Skin epidermis (tissue), 12 donors: Measurements from ENCODE around the gene QSER1.
"Not testable (repeated sequence)": the region's sequence is repeated elsewhere in the genome, so short reads cannot be mapped to it uniquely, and the experiment has no call there.

ENCODE experiments used
- H3K27ac ChIP-seq, 21 experiments: fragments of 200-600 bp; sonication (generic) in 11 of 21; one replicate each; pipeline ENCODE4 v1.5.0; 2020; ENCODE audit warnings: mild to moderate bottlenecking in 3 of 21, inconsistent platforms in 2 of 21, moderate library complexity in 2 of 21
- H3K4me3 ChIP-seq, 7 experiments: fragments of 200-600 bp; sonication (generic) in 2 of 7; one replicate each; pipeline ENCODE4 v1.5.0; 2020; ENCODE audit warnings: inconsistent platforms in 2 of 7, mild to moderate bottlenecking in 2 of 7, moderate library complexity in 1 of 7

Gene QSER1

DNA sequence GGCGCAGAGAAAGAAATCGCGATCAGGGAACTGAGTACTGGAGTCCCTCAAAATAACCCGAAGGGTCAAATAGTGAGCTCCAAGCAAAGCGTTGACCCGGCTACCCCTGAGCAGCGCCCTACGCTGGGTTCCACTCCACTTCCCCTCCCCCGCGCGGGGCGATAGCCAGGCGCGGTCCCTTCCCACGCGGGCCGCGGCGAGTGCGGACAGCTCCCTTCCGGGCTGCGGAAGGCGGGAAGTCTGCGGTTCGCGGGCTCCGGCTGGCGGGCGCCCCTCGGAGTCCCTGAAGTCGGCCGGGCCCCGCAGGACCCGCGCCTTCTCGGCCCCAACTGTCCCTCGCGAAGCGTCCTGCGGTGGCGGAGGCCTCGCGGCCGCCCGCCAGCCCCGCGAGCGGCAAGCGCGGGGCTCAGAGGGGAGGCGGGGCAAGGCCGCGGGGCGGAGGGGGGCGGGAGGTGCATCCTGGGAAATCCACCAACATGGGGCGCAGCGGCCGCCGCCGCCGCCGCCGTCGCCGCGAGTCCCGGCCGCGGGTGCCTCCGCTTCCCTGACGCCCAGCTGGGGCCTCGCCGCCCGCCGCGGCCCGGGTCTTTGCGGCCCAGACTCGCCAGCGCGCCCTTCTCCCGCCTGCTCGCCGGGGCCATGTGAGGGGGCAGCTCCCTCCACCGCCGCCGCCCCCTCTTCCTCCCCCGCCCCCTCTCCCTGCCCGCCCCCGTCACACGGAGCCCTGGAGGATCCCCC lies at the start of gene QSER1:
Gene QSER1, plus strand, starts transcription at position 457 of the 738 bp plus-strand sequence. CDS start 315 bp downstream, outside the sequence.
- Histone ChIP-seq H3K4me3 (peak within 1 kb of the TSS; percentile 82 to 98 (median 91)), H3K27ac (peak within 1 kb of the TSS; percentile 87 to 99 (median 96))

DNA sequence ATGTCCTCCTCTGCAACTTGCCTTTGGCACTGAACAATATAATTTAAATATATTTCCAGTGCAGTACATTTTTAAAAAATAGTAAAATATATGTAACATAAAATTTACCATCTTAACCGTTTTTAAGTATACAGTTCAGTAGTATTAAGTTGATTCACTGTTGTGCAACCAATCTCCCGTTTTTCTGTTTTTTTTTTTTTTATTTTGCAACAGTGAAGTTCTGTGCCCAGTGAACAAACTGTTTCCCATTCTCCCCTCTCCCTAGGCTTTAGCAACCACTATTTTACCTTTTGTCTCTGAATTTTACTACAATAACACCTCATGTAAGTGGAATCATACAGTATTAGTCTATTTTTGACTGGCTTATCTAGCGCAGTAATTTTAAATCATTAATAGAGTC lies 49.1 kb upstream of the QSER1 start:
- no peak overlapping the region for H3K27ac ChIP-seq
- H3K4me3 ChIP-seq = no peak overlapping the region

DNA sequence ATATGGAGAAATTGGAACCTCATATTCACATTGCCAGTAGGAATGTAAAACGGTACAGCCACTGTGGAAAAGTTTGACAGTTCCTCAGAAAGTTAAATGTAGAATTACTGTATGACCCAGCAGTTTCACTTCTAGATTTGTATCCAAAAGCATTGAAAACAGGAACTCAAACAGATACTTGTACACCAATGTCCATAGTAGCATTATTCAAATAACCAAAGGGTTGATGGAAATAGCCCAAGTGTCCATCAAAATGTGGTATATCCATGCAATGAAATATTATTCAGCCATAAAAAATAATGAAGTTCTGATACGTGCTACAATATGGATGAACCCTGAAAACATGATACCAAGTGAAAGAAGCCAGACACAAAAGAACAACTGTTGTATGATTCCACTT lies 45.1 kb upstream of the QSER1 start:
- Histone ChIP-seq H3K4me3 (no peak overlapping the region), H3K27ac (no peak overlapping the region)

DNA sequence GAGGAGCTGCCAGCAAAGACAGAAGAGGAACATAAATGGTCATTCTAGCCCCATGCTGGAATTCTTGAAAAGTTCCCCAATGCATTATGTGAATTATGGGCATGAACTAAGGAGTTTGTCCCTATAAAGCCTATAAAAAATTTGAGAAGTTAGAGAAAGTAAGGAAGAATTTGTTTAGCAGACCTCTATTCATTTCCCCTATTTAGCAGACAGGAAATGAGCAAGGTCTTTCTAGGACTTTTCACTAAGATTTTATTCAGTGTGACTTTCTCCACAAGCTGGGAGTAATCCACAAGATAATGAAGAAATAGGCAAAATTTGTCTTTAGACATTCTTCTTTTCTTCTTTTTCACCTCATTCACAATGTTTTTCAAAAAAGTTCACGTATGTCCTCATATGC lies 42.9 kb upstream of the QSER1 start:
- Histone ChIP-seq H3K4me3 (no peak overlapping the region), H3K27ac (no peak overlapping the region)

DNA sequence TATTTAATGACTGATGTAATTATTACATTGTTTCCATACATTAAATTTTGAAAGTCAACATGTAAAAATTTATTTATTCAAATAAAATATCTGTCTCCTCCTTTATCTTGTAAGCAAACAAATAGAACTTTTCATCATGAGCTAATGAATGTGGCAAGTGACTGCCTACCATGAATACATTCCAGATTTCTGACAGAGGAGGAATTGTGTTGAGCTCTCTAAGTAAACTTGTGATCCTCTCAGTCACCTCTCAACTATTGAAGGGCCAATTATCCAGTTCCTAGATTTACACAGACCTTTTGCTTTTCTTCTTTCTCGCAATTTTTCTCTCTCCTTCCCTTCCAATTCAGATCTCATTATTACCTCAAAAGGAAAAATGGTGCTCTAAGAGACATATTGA lies 41.4 kb upstream of the QSER1 start:
- H3K27ac ChIP-seq = no peak overlapping the region
- no peak overlapping the region for H3K4me3 ChIP-seq

DNA sequence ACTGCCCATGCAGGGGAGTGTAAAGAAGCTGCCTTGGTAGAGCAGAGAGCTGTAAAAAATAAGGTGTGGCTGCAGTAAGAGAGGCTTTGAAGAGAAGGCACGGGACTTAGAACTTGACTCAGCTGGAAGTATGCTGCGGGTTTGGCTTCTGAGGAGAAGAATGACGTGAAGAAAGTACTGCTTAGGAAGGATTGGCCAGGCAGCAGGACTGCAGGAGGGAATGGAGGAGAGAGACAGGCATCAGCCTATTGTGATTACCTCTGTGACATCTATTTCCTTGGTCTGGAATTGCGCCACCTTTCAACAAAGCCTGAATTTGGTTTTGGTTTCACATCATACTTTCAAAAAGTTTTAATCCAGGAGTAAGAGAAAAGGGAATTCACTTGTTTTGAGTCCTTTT lies 40.4 kb upstream of the QSER1 start:
- H3K27ac ChIP-seq = peak overlapping the region in 3 of 21 experiments; percentile 8 to 52 (median 29)
- no peak overlapping the region for H3K4me3 ChIP-seq

DNA sequence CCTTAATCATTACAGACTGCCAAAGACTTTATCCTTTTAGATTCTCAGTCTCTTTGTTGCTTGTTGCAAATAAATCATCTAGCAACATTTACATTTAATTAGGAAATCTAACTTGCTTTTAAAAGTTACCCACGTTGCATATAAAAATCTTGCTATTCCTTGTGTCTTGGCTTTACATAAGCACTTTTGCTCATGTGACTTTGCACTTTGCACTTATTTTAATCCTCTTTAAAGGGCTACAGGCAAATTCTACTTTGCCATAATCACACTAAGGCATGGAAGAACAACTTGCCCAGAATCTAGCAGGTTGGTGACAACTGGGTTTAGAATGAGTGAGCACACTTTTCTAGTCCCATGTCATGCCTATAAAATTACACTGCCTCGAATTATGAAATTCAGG lies 37.0 kb upstream of the QSER1 start:
- Histone ChIP-seq H3K27ac (no peak overlapping the region), H3K4me3 (no peak overlapping the region)

DNA sequence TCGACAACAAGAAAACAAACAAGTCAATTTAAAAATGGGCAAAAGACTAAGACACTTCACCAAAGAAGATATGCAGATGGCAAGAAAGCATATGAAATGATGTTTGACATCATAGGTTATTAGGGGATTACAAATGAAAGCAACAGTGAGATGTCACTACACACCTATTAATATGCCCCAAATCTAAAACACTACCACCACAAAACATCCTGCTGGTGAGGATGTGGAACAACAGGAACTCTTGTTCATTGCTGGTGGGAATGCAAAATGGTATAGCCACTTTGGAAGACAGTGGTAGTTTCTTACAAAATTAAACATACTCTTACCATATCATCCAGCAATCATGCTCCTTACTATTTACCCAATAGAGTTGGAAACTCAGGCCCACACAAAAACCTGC lies 33.9 kb upstream of the QSER1 start:
- no peak overlapping the region for H3K27ac ChIP-seq
- no peak overlapping the region for H3K4me3 ChIP-seq

DNA sequence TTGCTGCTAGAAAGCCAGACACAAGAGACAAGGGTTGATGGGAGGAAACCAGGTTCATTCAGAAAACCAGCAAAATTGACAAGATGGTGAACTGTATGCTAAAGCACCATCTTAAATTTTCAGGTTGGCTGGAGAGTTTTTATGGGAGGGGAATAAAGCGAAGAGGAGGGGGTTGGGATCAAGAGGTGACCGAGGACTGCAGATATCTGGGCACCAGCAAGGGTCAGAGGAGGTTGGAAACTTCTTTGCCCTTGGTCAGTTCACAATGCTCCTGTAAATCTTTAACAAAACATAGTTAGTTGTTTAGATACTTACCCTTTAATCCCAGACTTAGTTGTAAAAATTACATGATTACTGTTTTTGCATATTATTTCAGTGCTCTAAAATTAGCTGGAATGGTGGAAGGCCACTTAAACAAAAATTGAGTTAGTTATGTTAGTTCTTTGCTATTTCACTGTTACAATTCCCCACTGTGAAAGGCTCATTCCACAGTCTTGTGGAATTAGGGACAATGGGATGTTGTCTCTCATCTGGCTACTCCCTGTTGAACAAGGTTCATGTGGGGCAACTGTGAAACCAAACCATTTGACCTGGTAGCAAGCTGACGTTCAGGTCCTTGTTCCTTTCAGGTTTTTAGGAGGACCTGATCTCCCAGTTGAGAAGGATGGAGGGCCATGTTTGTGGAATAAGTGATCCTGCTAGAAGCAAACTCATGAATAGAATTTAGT lies 30.6 kb upstream of the QSER1 start:
- no peak overlapping the region for H3K4me3 ChIP-seq
- no peak overlapping the region for H3K27ac ChIP-seq

DNA sequence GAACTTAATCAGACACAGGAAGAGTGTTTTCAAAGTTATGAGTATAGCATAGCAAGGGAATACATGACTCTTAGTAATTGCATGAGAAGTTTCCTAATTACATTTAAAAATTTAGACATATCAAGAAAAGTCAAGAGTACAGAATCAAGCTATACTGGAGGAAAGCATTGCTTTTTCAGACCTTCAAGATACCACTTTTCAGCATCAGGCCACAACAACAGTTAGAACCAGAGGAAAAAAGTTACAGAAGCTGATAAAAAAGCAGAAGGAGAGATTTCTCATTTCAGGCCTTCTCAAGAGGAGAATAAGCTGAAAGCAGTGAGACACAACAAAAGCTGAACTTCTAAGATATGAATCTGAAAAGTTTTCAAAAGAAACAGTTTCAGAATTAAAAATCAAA lies 28.1 kb upstream of the QSER1 start:
- Histone ChIP-seq H3K27ac (no peak overlapping the region), H3K4me3 (no peak overlapping the region)

DNA sequence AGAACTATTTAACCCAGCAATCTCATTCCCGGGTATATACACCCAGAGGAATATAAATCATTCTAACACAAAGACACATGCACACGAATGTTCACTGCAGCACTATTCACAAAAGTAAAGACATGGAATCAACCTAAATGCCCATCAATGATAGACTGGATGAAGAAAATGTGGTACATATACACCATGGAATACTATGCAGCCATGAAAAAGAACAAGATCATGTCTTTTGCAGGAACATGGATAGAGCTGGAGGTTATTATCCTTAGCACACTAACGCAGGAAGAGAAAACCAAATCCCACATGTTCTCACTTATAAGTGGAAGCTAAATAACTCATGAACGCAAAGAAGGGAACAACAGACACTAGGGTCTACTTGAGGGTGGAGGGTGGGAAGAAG lies 23.9 kb upstream of the QSER1 start:
- not testable (repeated sequence) for H3K4me3 ChIP-seq, H3K27ac ChIP-seq

DNA sequence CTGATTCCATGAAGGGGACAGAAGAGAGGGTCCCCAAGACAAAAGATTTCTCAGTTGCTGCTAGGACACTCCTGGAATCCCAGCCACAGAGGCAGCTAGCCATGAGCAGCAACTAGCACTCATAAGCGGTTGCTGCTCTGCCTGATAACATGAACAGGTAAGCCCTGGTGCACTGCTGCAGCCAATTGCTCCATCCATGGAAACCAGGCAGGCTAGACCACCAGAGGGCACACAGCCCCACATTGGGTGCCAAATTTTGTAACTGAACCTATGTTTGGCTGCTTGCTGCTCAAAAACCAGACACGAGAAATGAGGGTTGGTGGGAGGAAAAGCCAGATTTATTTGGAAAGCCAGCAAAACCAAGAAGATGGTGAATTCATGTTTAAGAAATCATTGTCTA lies 21.9 kb upstream of the QSER1 start:
- Histone ChIP-seq H3K4me3 (no peak overlapping the region), H3K27ac (no peak overlapping the region)

DNA sequence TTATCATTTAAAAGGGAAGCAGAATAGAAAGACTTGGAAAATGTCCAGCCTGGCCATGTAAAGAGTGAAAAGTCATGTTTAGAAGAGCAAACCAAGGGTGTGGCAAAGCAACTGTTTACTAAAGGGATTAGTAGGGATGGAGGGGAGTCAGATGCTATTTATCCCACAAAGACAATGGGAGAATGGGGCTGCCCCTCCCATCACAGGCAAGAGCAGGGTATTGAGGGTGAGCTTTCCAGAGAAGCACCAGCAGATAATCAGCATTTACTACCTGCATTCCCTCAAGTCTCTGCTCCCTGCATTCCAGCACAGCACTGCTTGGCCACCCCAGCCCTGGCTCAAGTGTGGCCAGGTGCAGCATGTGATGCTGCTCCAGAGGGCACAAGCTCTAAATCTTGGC lies 18.5 kb upstream of the QSER1 start:
- H3K27ac ChIP-seq = no peak overlapping the region
- H3K4me3 ChIP-seq = no peak overlapping the region

DNA sequence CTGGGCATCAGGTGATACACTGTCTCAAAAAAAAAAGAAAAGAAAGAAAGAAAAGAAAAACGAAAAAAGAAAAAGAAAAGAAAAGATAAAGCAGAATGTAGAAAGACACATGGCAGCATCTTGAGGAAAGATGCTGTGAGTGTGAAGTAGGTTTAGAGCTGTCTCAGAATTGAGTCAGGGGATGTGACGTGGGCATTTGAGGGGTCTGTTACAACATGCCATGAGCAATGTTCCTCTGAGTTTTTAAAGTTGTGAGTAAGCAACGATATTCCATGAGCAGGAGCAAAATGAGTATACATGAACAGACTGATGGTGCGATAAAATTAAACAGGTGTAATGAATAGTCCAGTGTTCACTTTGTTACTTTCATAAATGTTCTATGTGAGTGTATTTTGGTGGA lies 11.3 kb upstream of the QSER1 start:
- H3K27ac ChIP-seq = no peak overlapping the region
- no peak overlapping the region for H3K4me3 ChIP-seq

DNA sequence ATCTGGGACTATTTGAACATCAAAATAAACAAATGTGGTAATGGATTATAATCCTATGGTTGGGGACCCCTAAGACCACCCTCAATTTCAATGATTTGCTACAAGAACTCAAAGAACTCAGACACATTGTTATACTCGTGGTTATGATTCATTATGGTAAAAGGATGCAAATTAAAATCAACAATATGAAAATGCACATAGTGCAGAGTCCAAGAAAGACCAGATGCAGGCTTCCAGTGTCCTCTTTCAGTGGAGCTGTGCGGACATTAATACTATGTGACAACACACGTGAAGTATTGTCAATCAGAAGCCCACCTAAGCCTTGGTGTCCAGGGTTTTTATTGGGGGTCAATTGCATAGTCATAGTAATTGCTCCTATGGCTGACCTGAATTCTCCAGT lies 9.2 kb upstream of the QSER1 start:
- Histone ChIP-seq H3K27ac (no peak overlapping the region), H3K4me3 (no peak overlapping the region)

DNA sequence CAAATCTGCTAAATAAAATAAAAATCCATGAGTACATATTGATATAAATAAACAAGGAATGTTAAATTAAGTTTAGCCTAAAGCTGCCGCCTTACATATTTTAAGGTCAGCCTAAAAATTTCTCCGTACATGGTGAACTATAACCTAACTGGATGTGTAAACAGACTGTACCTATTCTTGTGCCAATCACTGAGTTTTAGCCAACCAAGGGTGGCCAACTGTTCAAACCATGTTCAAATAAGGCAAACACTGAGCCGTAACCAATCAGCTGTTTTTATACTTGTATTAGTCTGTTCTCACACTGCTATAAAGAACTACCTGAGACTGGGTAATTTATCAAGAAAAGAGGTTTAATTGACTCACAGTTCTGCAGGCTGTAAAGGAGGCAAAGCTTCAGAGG lies 8.6 kb upstream of the QSER1 start:
- Histone ChIP-seq H3K27ac (no peak overlapping the region), H3K4me3 (no peak overlapping the region)

DNA sequence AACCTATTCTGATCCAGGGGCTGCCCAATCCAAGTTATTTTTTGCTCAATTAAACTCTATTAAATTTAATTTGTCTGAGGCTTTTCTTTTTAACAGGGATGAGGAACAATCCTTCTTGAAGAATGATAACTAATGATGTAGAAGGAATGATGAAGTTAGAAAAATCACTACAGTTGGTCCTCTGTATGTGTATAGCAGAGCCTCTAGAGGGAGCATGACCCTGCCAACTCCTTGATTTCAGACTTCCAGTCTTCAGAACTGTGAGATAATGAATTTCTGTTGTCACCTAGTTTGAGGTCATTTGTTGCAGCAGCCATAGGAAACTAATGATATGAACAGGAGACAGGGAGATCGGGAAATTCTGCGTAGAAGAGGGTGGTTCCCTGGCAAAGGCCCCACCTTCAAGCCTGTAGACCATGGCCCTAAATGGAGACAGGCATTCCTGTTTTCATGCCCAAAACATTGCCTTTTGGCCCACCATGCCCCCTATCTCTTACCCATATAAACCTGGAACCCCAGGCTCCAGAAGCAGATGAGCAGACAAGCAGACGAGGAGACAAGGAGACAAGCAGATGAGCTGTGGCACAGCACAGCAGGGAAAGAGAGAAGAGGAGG lies 7.7 kb upstream of the QSER1 start:
- Histone ChIP-seq H3K4me3 (no peak overlapping the region), H3K27ac (no peak overlapping the region)

DNA sequence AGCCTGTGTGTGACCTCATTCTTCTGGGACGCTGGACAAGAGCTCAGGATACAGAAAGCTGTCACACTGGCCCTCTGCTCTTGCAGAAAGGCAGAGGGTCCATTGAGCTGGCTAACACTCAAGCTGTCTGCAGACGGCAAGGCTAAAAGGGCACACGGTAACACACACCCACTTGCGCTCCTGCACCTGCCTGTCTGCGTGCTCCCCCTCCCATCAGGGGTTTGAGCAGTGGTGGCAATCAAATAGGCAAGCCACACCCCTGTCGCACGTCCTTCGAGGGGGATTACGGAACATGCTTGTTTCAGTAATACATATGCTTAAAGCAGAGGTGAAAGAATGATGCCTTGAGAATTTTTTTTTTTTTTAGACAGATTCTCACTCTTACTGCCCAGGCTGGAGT lies 7.1 kb upstream of the QSER1 start:
- Histone ChIP-seq H3K4me3 (no peak overlapping the region), H3K27ac (no peak overlapping the region)

DNA sequence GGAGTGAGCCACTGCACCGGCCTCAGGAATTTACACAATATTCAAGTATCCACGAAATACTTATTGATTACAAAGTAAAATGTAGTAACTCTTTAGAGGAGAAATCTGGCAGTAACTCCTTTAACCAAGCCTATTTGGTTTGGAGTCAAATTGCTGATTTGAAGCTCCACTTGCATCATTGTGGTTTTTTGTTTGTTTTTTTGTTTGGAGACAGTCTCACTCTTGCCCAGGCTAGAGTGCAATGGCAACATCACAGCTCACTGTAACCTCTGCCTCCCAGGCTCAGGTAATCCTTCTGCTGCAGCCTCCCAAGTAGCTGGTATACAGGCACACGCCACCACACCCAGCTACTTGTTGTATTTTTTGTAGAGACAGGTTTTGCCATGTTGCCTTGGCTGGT lies 6.4 kb upstream of the QSER1 start:
- Histone ChIP-seq H3K4me3 (no peak overlapping the region), H3K27ac (no peak overlapping the region)

DNA sequence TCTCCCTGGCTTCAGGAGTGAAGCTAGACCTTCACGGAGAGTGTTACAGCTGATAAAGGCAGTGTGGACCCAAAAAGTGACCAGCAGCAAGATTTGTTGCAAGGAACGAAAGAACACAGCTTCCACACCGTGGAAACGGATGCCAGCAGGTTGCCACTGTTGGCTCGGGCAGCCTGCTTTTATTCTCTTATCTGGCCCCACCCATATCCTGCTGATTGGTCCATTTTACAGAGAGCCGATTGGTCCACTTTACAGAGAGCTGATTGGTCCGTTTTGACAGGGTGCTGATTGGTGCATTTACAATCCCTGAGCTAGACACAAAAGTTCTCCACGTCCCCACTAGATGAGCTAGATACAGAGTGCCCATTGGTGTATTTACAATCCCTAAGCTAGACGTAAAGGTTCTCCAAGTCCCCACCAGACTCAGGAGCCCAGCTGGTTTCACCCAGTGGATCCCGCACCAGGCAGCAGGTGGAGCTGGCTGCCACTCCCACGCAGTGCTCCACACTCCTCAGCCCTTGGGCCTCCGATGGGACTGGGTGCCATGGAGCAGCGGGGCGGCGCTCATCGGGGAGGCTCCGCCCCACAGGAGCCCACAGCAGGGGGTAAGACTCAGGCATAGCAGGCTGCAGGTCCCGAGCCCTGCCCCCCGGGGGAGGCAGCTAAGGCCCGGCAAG lies 4.8 kb upstream of the QSER1 start:
- not testable (repeated sequence) for H3K27ac ChIP-seq, H3K4me3 ChIP-seq

DNA sequence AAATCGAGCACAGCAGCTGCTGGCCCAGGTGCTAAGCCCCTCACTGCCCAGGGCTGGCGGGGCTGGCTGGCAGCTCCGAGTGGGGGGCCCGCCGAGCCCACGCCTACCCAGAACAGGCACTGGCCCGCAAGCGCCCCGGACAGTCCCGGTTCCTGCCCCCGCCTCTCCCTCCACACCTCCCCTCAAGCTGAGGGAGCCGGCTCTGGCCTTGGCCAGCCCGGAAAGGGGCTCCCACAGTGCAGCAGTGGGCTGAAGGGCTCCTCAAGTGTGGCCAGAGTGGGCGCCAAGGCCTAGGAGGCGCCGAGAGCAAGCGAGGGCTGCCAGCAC lies 4.3 kb upstream of the QSER1 start:
- H3K4me3 ChIP-seq, H3K27ac ChIP-seq: not testable (repeated sequence)
